ENCODE measurements around the gene AGAP3.

The AGAP3 gene

GRCh38 chr7:151141311-151141854 lies 55.1 kb downstream of the AGAP3 start:
- DNase-seq = no peak
- H3K36me3 ChIP-seq (replicated peaks) = peaks cover 29% of the 10 kb centered on the region
- in situ Hi-C loops (cut with HindIII; ENCODE audit: low pct_ligation_motif_present, low sequenced_read_pairs) = no loop called here
- no peak overlapping the region for H3K4me3 ChIP-seq (ENCODE audit: low read depth, low read length)
- no peaks in the 10 kb centered on the region for H3K27me3 ChIP-seq (replicated peaks)
- no peak overlapping the region for H3K27ac ChIP-seq
- TF ChIP-seq CTCF (IDR thresholded peaks at IDR 0.05; ENCODE audit: low read depth, low read length, missing control alignments) = no peak

DNA sequence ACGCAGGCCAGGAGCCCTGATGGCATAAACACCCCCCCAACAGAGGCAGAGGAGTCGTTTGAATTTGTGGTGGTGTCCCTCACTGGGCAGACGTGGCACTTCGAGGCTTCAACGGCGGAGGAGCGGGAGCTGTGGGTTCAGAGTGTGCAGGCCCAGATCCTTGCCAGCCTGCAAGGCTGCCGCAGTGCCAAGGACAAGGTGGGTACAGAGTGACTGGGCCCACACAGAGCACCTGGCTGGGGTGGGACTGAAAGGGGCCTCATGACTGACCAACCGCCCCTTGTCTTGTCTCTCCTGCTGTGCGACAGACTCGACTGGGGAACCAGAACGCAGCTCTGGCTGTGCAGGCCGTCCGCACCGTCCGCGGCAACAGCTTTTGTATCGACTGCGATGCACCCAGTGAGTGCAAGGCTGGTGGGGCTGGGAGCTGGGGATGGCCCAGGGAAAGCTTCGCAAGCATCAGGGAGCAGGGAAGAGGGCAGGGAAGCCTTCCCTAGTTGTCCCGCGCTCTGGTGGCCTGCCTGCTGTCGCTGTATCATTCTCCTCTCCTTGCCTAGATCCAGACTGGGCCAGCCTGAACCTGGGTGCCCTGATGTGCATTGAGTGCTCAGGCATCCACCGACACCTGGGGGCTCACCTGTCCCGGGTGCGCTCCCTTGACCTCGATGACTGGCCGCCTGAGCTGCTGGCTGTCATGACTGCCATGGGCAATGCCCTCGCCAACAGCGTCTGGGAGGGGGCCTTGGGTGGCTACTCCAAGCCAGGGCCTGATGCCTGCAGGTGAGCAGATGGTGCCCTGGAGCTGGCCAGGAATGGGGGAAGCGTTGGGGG lies 55.8 kb downstream of the AGAP3 start:
- no peak for DNase-seq
- no peak overlapping the region for H3K27ac ChIP-seq
- no peak overlapping the region for H3K4me3 ChIP-seq (ENCODE audit: low read depth, low read length)
- in situ Hi-C loops (cut with HindIII; ENCODE audit: low pct_ligation_motif_present, low sequenced_read_pairs) = no loop called here
- no peak for TF ChIP-seq CTCF (IDR thresholded peaks at IDR 0.05; ENCODE audit: low read depth, low read length, missing control alignments)
- H3K36me3 ChIP-seq (replicated peaks) = peaks cover 26% of the 10 kb centered on the region
- no peaks in the 10 kb centered on the region for H3K27me3 ChIP-seq (replicated peaks)

GRCh38 chr7:151142686-151143040 lies 56.4 kb downstream of the AGAP3 start:
- no peak for TF ChIP-seq CTCF (IDR thresholded peaks at IDR 0.05; ENCODE audit: low read depth, low read length, missing control alignments)
- peaks cover 26% of the 10 kb centered on the region for H3K36me3 ChIP-seq (replicated peaks)
- DNase-seq = no peak
- in situ Hi-C loops (cut with HindIII; ENCODE audit: low pct_ligation_motif_present, low sequenced_read_pairs) = no loop called here
- no peak overlapping the region for H3K27ac ChIP-seq
- no peak overlapping the region for H3K4me3 ChIP-seq (ENCODE audit: low read depth, low read length)
- H3K27me3 ChIP-seq (replicated peaks) = no peaks in the 10 kb centered on the region

DNA sequence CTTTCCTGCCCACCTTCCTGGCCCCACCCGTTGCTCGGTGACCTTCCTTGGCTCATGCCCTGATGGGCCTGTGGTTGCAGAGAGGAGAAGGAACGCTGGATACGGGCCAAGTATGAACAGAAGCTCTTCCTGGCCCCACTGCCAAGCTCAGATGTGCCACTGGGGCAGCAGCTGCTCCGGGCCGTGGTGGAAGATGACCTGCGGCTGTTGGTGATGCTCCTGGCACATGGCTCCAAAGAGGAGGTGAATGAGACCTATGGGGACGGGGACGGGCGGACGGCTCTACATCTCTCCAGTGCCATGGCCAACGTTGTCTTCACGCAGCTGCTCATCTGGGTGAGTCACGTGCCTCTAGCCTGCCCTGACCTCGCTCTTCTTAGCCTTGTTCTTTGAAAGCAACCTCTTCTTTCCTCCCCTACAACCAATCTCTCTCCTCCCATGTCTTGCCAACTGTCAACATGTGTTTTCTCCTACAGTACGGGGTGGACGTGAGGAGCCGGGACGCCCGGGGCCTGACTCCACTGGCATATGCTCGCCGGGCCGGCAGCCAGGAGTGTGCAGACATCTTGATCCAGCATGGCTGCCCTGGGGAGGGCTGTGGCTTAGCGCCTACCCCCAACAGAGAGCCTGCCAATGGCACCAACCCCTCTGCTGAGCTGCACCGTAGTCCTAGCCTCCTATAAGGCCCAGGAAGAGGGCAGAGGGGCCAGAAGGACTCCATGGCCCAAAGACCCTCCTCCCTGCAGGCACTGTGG lies 57.2 kb downstream of the AGAP3 start:
- Histone ChIP-seq H3K4me3 (ENCODE audit: low read depth, low read length) (no peak overlapping the region), H3K27ac (no peak overlapping the region), H3K27me3 (replicated peaks) (peaks cover 2% of the 10 kb centered on the region), H3K36me3 (replicated peaks) (peaks cover 26% of the 10 kb centered on the region)
- in situ Hi-C loops (cut with HindIII; ENCODE audit: low pct_ligation_motif_present, low sequenced_read_pairs) = no loop called here
- TF ChIP-seq CTCF (IDR thresholded peaks at IDR 0.05; ENCODE audit: low read depth, low read length, missing control alignments) = no peak
- no peak for DNase-seq

GRCh38 chr7:151144387-151144786 lies 58.1 kb downstream of the AGAP3 start:
- peaks cover 26% of the 10 kb centered on the region for H3K36me3 ChIP-seq (replicated peaks)
- in situ Hi-C loops (cut with HindIII; ENCODE audit: low pct_ligation_motif_present, low sequenced_read_pairs) = no loop called here
- TF ChIP-seq CTCF (IDR thresholded peaks at IDR 0.05; ENCODE audit: low read depth, low read length, missing control alignments) = no peak

More at GRCh38 chr7:151144387-151144786, 58.1 kb downstream of the AGAP3 start:
- no peak for DNase-seq
- Histone ChIP-seq H3K27ac (no peak overlapping the region), H3K4me3 (ENCODE audit: low read depth, low read length) (no peak overlapping the region), H3K27me3 (replicated peaks) (peaks cover 9% of the 10 kb centered on the region)

Measured in brain microvascular endothelial cell (primary cell).